K562 (cell line): ENCODE results near the gene SLX9. TPM values are rescaled to one million over a fixed set of nuclear protein-coding genes. Genes with fewer than 3 reads are reported as not detected.

Experiments used
- ATAC-seq: fragments of 200-7000 bp; cut with Tn5 transposase; 3 replicates; pipeline ENCODE4 v1.9.1; 2020; ENCODE audit warnings: moderate library complexity
- BruUV-seq: library from RNA; stranded (reverse); fragments of 400-500 nt; replicated peaks from 2 replicates; lab custom pipeline; 2021; lab: Mats Ljungman, UMichigan
- CTCF ChIA-PET: fragments of 300-600 bp; formaldehyde crosslinking; extraction: SDS; loops from one replicate; lab custom pipeline; 2021; ENCODE audit warnings: low intra/inter-chr PET ratio; lab: Yijun Ruan, JAX
- POLR2A ChIA-PET: fragments of 300-600, 350-650 bp; sonication (Branson Sonifier 250); formaldehyde crosslinking; extraction: SDS; loops from one replicate; lab custom pipeline; 2021; ENCODE audit warnings: antibody characterized with exemption, inconsistent platforms; lab: Yijun Ruan, JAX
- DNase-seq, 4 experiments: peaks; one replicate each; pipeline versions ENCODE4 v3.0.0 to v3.0.0-alpha.2; 2011 to 2018; ENCODE audit warnings: low spot score in 3 of 4, mixed read lengths in 3 of 4; ENCODE audit errors: extremely low read depth in 1 of 4
- FAIRE-seq: peaks from 2 replicates; lab custom pipeline; 2011; peaks lifted over from hg19 to GRCh38; lab: Jason Lieb, UNC
- H2AFZ ChIP-seq: 2 replicates; pipeline ENCODE4 v1.6.0; 2011; ENCODE audit warnings: low read depth, low read length, control low read depth, inconsistent platforms
- H3K27ac ChIP-seq: fragments of 200-600 bp; 3 replicates; pipeline ENCODE4 v1.8.0; 2011; ENCODE audit warnings: low read depth, mild to moderate bottlenecking, control low read depth, inconsistent platforms, low read length, moderate library complexity, mixed read lengths; ENCODE audit errors: extremely low read depth
- H3K27me3 ChIP-seq, 2 experiments: fragments of 300-600 bp in 1 of 2; 2 replicates in 1 of 2; 3 replicates in 1 of 2; pipeline versions ENCODE4 v1.6.0 to v1.8.0; 2011; ENCODE audit warnings: inconsistent platforms in 2 of 2, low read length in 2 of 2, mild to moderate bottlenecking in 1 of 2, mixed read lengths in 1 of 2, moderate library complexity in 1 of 2; ENCODE audit not compliant: control insufficient read depth in 2 of 2, insufficient read depth in 2 of 2
- H3K36me3 ChIP-seq: fragments of 300-600 bp; 3 replicates; pipeline ENCODE4 v1.8.0; 2011; ENCODE audit warnings: mild to moderate bottlenecking, low read length, inconsistent platforms; ENCODE audit not compliant: control insufficient read depth, insufficient read depth
- H3K4me1 ChIP-seq, 2 experiments: fragments of 200-600 bp in 1 of 2; replicated peaks in 1 of 2; 2 replicates in 1 of 2; 3 replicates in 1 of 2; pipeline versions ENCODE4 v1.5.1 to v1.8.0; 2011; ENCODE audit warnings: inconsistent platforms in 2 of 2, low read length in 2 of 2, mild to moderate bottlenecking in 1 of 2, mixed read lengths in 1 of 2, moderate library complexity in 1 of 2; ENCODE audit not compliant: control insufficient read depth in 2 of 2, insufficient read depth in 2 of 2
- H3K4me2 ChIP-seq: 2 replicates; pipeline ENCODE4 v1.6.1; 2011; ENCODE audit warnings: low read length, control low read depth, inconsistent platforms, mixed read lengths; ENCODE audit not compliant: insufficient read depth
- H3K4me3 ChIP-seq: fragments of 200-600 bp; sonication (generic), shearing (Covaris generic); 2 replicates; pipeline ENCODE4 v1.5.1; 2016; ENCODE audit warnings: control low read depth, inconsistent platforms
- H3K79me2 ChIP-seq: fragments of 200-600 bp; 3 replicates; pipeline ENCODE4 v1.8.0; 2011; ENCODE audit warnings: low read length, inconsistent platforms; ENCODE audit not compliant: control insufficient read depth, insufficient read depth
- H3K9ac ChIP-seq, 2 experiments: 2 replicates each; pipeline versions ENCODE4 v1.6.0 to v1.6.1; 2011; ENCODE audit warnings: low read depth in 2 of 2, low read length in 2 of 2, control low read depth in 1 of 2, inconsistent platforms in 1 of 2, mild to moderate bottlenecking in 1 of 2, mixed read lengths in 1 of 2; ENCODE audit not compliant: insufficient read depth in 1 of 2
- H3K9me1 ChIP-seq: one replicate; pipeline ENCODE4 v1.6.0; 2011; ENCODE audit warnings: inconsistent platforms, mild to moderate bottlenecking, low read length, moderate library complexity; ENCODE audit not compliant: control insufficient read depth, insufficient read depth
- H3K9me3 ChIP-seq: replicated peaks from 2 replicates; pipeline ENCODE4 v1.5.1; 2011; ENCODE audit warnings: low read depth, low read length, inconsistent platforms; ENCODE audit not compliant: control insufficient read depth, insufficient read depth
- H4K20me1 ChIP-seq: replicated peaks from 2 replicates; pipeline ENCODE4 v1.6.1; 2011; ENCODE audit warnings: low read length, inconsistent platforms, mixed read lengths; ENCODE audit not compliant: control insufficient read depth, insufficient read depth
- DPF2 ChIP-seq: fragments of 450-650 bp; IDR thresholded peaks from 2 replicates; pipeline ENCODE4 v1.6.1; 2016
- EZH2 ChIP-seq: IDR thresholded peaks from 2 replicates; pipeline ENCODE4 v1.6.1; 2012; ENCODE audit warnings: low read depth, mild to moderate bottlenecking, inconsistent platforms, low read length, borderline replicate concordance
- GATA2 ChIP-seq: sonication (generic); formaldehyde crosslinking; IDR thresholded peaks from 2 replicates; pipeline ENCODE4 v1.4.0; 2020; ENCODE audit warnings: mild to moderate bottlenecking, missing genetic modification reagents
- KAT7 ChIP-seq: sonication (generic); formaldehyde crosslinking; IDR thresholded peaks from 2 replicates; pipeline ENCODE4 v1.8.0; 2022; ENCODE audit warnings: missing genetic modification reagents, mild to moderate bottlenecking, borderline replicate concordance
- KDM1A ChIP-seq, 2 experiments: fragments of 450-650 bp; IDR thresholded peaks; 2 replicates each; pipeline ENCODE4 v1.6.1; 2016; ENCODE audit warnings: mild to moderate bottlenecking in 2 of 2
- NR2F6 ChIP-seq: fragments of 450-650 bp; formaldehyde crosslinking; IDR thresholded peaks from 2 replicates; pipeline ENCODE4 v1.4.0; 2020; ENCODE audit warnings: mild to moderate bottlenecking
- NR4A1 ChIP-seq, 2 experiments: fragments of 250-450 bp in 1 of 2; fragments of 450-650 bp in 1 of 2; sonication (Bioruptor Pico) in 1 of 2; IDR thresholded peaks; 2 replicates each; pipeline versions ENCODE4 v1.4.0 to v1.6.1; 2016 to 2020; ENCODE audit warnings: mild to moderate bottlenecking in 2 of 2, missing compliant biosample characterization in 1 of 2, missing genetic modification characterization in 1 of 2, moderate library complexity in 1 of 2
- SMC3 ChIP-seq: conservative IDR thresholded peaks from 2 replicates; pipeline ENCODE4 v1.6.1; 2011; ENCODE audit warnings: low read depth, low read length, improper control_type of control experiment; ENCODE audit not compliant: insufficient read depth
- STAG1 ChIP-seq: sonication (generic); formaldehyde crosslinking; IDR thresholded peaks from 2 replicates; pipeline ENCODE4 v1.5.0; 2020; ENCODE audit warnings: missing genetic modification reagents, borderline replicate concordance
- ZC3H4 ChIP-seq: sonication (generic); formaldehyde crosslinking; IDR thresholded peaks from 2 replicates; pipeline ENCODE4 v1.9.0; 2021; ENCODE audit warnings: missing genetic modification reagents, borderline replicate concordance
- ZFX ChIP-seq: sonication (generic); formaldehyde crosslinking; IDR thresholded peaks from 2 replicates; pipeline ENCODE4 v1.8.0; 2022; ENCODE audit warnings: mild to moderate bottlenecking, missing genetic modification reagents, moderate library complexity
- ZNF174 ChIP-seq: fragments of 250-450 bp; sonication (Bioruptor Pico); IDR thresholded peaks from 2 replicates; pipeline ENCODE4 v1.4.0; 2020; ENCODE audit warnings: mild to moderate bottlenecking
- whole genome bisulfite sequencing: fragments of 100-300 bp; shearing (Covaris generic); methylation state at CpG from one replicate; pipeline ENCODE4 v1.1.6; 2016; ENCODE audit warnings: low coverage, mixed read lengths; ENCODE audit not compliant: insufficient coverage; ENCODE audit errors: missing lambda C conversion rate; 5-methylcytosine and 5-hydroxymethylcytosine counted together
- in situ Hi-C: fragments of 300-500 bp; cut with MboI; formaldehyde crosslinking; loops from 4 replicates; pipeline ENCODE4 v1.15.0; 2018; ENCODE audit warnings: inconsistent platforms, mixed read lengths
- intact Hi-C: fragments of 100-400 bp; cut with micrococcal nuclease; formaldehyde crosslinking; loops from 2 replicates; pipeline ENCODE4 v1.14.2; 2022
- polyA plus RNA-seq, 8 experiments: library from polyadenylated mRNA; depleted of rRNA in 4 of 8; stranded (reverse) in 5 of 8; unstranded in 3 of 8; fragments of >200 nt; fragmentation: Nextera tagmentation in 2 of 8; fragmentation: Illumina TruSeq in 1 of 8; extraction: Ambion mirVana in 2 of 8; extraction: Trizol in 1 of 8; gene quantifications; 2 replicates each; pipeline versions ENCODE4 v1.2.1 to v1.2.3, GENCODE V29; 2011 to 2014; ENCODE audit warnings: inconsistent platforms in 1 of 8, missing spikeins in 1 of 8
- total RNA-seq, 7 experiments: library from RNA; depleted of rRNA in 6 of 7; stranded (reverse); fragments of >200 nt in 6 of 7; fragmentation: Illumina TruSeq in 2 of 7; extraction: Trizol in 2 of 7; gene quantifications; 2 replicates each; pipeline versions ENCODE4 v1.2.1 to v1.2.3, GENCODE V29; 2011 to 2021; ENCODE audit warnings: low replicate concordance in 1 of 7
- TF ChIP-seq, protein P1 (sequence below), 2 experiments: IDR thresholded peaks; 2 replicates each; pipeline ENCODE4 v1.6.1; 2011; ENCODE audit warnings: borderline replicate concordance in 1 of 2, control low read depth in 1 of 2, low read depth in 1 of 2, low read length in 1 of 2, mild to moderate bottlenecking in 1 of 2, mixed read lengths in 1 of 2, moderate library complexity in 1 of 2; ENCODE audit not compliant: insufficient read depth in 1 of 2, insufficient read length in 1 of 2, poor library complexity in 1 of 2, severe bottlenecking in 1 of 2; ENCODE audit errors: extremely low read depth in 1 of 2
- TF ChIP-seq, protein P2 (sequence below): sonication (generic); formaldehyde crosslinking; IDR thresholded peaks from 2 replicates; pipeline ENCODE4 v1.8.0; 2022; ENCODE audit warnings: mild to moderate bottlenecking, missing genetic modification reagents
- TF ChIP-seq, protein P3 (sequence below): fragments of 450-650 bp; formaldehyde crosslinking; IDR thresholded peaks from 2 replicates; pipeline ENCODE4 v1.4.0; 2020; ENCODE audit warnings: mild to moderate bottlenecking, mixed read lengths
- TF ChIP-seq, protein P4 (sequence below): sonication (generic); formaldehyde crosslinking; IDR thresholded peaks from 2 replicates; pipeline ENCODE4 v1.8.0; 2023; ENCODE audit warnings: mild to moderate bottlenecking, missing genetic modification reagents

The SLX9 gene
- total and polyA plus RNA-seq, 9 of the 15 experiments (the other 6 are each of a cell fraction or from before 2014, with no cell fraction given) = 1.2 to 75.5 (median 16.5) TPM

DNA sequence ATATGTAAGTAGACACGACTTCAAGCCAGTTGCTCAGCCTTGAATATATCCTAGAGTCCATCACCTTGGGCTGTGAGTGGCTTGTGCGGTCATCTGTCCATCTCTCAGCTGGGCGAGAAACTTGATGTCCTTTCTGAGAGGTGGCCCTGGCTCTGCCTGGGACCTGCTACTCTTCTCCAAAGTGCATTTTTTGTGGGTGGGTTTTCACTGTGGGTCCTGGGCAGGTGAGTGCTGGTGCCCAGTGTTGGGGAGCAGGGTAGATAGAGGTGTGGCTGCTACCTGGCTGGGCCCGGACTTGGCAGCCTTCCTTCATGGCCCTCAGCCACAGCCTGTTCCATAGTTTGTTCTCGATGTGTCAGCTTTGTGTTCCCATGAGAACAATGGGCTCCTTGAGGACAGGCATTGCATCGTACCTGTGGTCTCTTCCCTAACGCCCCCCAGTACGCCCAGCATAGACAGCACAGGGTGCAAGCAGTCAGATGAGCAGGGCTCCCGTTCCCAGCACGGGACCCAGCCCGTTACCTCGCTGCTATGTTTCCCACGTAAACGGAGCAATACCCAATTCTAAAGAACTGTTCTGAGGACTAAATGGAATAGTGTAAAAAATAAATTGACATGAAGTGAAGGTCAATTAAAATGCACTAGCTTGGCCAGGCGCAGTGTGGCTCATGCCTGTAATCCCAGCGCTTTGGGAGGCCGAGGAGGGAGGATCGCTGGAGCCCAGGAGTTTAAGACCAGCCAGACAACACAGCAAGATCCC is 877 bp upstream of the SLX9 start:
- Histone ChIP-seq H3K27me3 (no peaks in the 10 kb centered on the region), H3K79me2 (peaks cover 52% of the 10 kb centered on the region), H4K20me1 (peaks cover 19% of the 10 kb centered on the region; the same call in 1 of the 2 replicates), H3K9ac (peak overlapping the region; percentile 88 to 97), H3K4me3 (peak overlapping the region; percentile 84), H2AFZ (peak overlapping the region; percentile 98), H3K9me3 (no peaks in the 10 kb centered on the region), H3K4me2 (peak overlapping the region; percentile 84), H3K36me3 (peaks cover 27% of the 10 kb centered on the region; the same call in 2 of the 3 replicates), H3K4me1 (peaks cover 16 to 31% of the 10 kb centered on the region in 2 experiments; a peak in 4 of 5 replicates), H3K27ac (peak overlapping the region; percentile 83), H3K9me1 (peaks cover 3% of the 10 kb centered on the region)
- 35% methylated on average over 18 of the region's 18 CpGs for WGBS
- DNase-seq (no peak), ATAC-seq (peak; percentile 16), FAIRE-seq (peak; percentile 40)
- intact Hi-C loops (no loop called here), in situ Hi-C loops (loop anchor here (10.0 kb wide), 1 partner anchor 434 kb away; no protein-coding TSS in a partner anchor)
- BruUV-seq = TSS peak; percentile 85
- POLR2A ChIA-PET = interaction anchor here (0.6 to 1.0 kb wide), 4 partner anchors 19 to 164 kb away, joined by 3 to 7 read pairs (median 6); no protein-coding TSS in a partner anchor
- CTCF ChIA-PET = no interaction called here
- TF ChIP-seq SMC3 (no peak), ZC3H4 (CRISPR knock-in tag) (0 out of 2 replicates have a peak, but pooled peaks have one; percentile 52), NR2F6 (CRISPR knock-in tag) (no peak), NR4A1 (CRISPR knock-in tag; IDR thresholded peaks at IDR 0.05) (no peak), NR4A1 (tag; IDR thresholded peaks at IDR 0.05) (0 out of 2 replicates have a peak, but pooled peaks have one; percentile 3), STAG1 (0 out of 2 replicates have a peak, but pooled peaks have one; percentile 18), KDM1A (IDR thresholded peaks at IDR 0.05) (no peak), ZNF174 (CRISPR knock-in tag) (no peak), EZH2 (no peak), ZFX (CRISPR knock-in tag) (no peak), KAT7 (0 out of 2 replicates have a peak, but pooled peaks have one; percentile 7), GATA2 (no peak), DPF2 (no peak)
- TF ChIP-seq, protein P1, sequence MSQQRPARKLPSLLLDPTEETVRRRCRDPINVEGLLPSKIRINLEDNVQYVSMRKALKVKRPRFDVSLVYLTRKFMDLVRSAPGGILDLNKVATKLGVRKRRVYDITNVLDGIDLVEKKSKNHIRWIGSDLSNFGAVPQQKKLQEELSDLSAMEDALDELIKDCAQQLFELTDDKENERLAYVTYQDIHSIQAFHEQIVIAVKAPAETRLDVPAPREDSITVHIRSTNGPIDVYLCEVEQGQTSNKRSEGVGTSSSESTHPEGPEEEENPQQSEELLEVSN (IDR thresholded peaks at IDR 0.05; ENCODE audit: borderline replicate concordance in 1 of 2, extremely low read depth in 1 of 2, insufficient read depth in 1 of 2, insufficient read length in 1 of 2, low read depth in 1 of 2, low read length in 1 of 2, poor library complexity in 1 of 2, severe bottlenecking in 1 of 2) = no peak
- TF ChIP-seq, protein P2, sequence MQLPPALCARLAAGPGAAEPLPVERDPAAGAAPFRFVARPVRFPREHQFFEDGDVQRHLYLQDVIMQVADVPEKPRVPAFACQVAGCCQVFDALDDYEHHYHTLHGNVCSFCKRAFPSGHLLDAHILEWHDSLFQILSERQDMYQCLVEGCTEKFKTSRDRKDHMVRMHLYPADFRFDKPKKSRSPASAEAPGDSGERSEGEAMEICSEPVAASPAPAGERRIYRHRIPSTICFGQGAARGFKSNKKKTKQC (CRISPR knock-in tag) = 0 out of 2 replicates have a peak, but pooled peaks have one; percentile 11
- TF ChIP-seq, protein P3, sequence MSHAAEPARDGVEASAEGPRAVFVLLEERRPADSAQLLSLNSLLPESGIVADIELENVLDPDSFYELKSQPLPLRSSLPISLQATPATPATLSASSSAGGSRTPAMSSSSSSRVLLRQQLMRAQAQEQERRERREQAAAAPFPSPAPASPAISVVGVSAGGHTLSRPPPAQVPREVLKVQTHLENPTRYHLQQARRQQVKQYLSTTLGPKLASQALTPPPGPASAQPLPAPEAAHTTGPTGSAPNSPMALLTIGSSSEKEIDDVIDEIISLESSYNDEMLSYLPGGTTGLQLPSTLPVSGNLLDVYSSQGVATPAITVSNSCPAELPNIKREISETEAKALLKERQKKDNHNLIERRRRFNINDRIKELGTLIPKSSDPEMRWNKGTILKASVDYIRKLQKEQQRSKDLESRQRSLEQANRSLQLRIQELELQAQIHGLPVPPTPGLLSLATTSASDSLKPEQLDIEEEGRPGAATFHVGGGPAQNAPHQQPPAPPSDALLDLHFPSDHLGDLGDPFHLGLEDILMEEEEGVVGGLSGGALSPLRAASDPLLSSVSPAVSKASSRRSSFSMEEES (CRISPR knock-in tag) = peak; percentile 3; the same call in 1 of the 2 replicates
- TF ChIP-seq, protein P4, sequence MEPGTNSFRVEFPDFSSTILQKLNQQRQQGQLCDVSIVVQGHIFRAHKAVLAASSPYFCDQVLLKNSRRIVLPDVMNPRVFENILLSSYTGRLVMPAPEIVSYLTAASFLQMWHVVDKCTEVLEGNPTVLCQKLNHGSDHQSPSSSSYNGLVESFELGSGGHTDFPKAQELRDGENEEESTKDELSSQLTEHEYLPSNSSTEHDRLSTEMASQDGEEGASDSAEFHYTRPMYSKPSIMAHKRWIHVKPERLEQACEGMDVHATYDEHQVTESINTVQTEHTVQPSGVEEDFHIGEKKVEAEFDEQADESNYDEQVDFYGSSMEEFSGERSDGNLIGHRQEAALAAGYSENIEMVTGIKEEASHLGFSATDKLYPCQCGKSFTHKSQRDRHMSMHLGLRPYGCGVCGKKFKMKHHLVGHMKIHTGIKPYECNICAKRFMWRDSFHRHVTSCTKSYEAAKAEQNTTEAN (CRISPR knock-in tag) = no peak
